ENCODE data around the gene GPR37.

The GPR37 gene

GRCh38 chr7:124765401-124766352, at the start of gene GPR37:
TSS of gene GPR37 (minus strand) at chr7:124765792. CDS start at chr7:124764976, 816 bp downstream.
- DNase-seq, result peak; percentile 52

- no peak for DNase-seq
Measured at GRCh38 chr7:124813994-124814798, 48.6 kb upstream of the GPR37 start.

GRCh38 chr7:124812764-124813163, 47.2 kb upstream of the GPR37 start:
- DNase-seq, result no peak

- DNase-seq, result no peak
Measured at GRCh38 chr7:124811341-124811740, 45.7 kb upstream of the GPR37 start.

- DNase-seq, result no peak
Measured at GRCh38 chr7:124810605-124811004, 45.0 kb upstream of the GPR37 start.

GRCh38 chr7:124808206-124808605, 42.6 kb upstream of the GPR37 start:
- no peak for DNase-seq

GRCh38 chr7:124801330-124801895, 35.8 kb upstream of the GPR37 start:
- DNase-seq, result no peak

GRCh38 chr7:124800386-124800785, 34.8 kb upstream of the GPR37 start:
- DNase-seq, result no peak

GRCh38 chr7:124799448-124799847, 33.9 kb upstream of the GPR37 start:
- no peak for DNase-seq

- DNase-seq, result no peak
Measured at GRCh38 chr7:124796771-124797170, 31.2 kb upstream of the GPR37 start.

GRCh38 chr7:124792696-124793095, 27.1 kb upstream of the GPR37 start:
- no peak for DNase-seq

GRCh38 chr7:124792002-124792401, 26.4 kb upstream of the GPR37 start:
- no peak for DNase-seq

GRCh38 chr7:124791426-124791825, 25.8 kb upstream of the GPR37 start:
- DNase-seq, result no peak

- DNase-seq, result no peak
Measured at GRCh38 chr7:124790645-124791044, 25.1 kb upstream of the GPR37 start.

- no peak for DNase-seq
Measured at GRCh38 chr7:124785994-124786393, 20.4 kb upstream of the GPR37 start.

- DNase-seq, result peak; percentile 9
Measured at GRCh38 chr7:124784879-124785818, 19.6 kb upstream of the GPR37 start.

- DNase-seq, result no peak
Measured at GRCh38 chr7:124783271-124783670, 17.7 kb upstream of the GPR37 start.

- DNase-seq, result no peak
Measured at GRCh38 chr7:124781907-124782734, 16.5 kb upstream of the GPR37 start.

GRCh38 chr7:124781418-124781817, 15.8 kb upstream of the GPR37 start:
- DNase-seq, result no peak

- no peak for DNase-seq
Measured at GRCh38 chr7:124780608-124781007, 15.0 kb upstream of the GPR37 start.

GRCh38 chr7:124780056-124780455, 14.5 kb upstream of the GPR37 start:
- no peak for DNase-seq
